ENCODE measurements around the gene C16orf74.

The C16orf74 gene

DNA sequence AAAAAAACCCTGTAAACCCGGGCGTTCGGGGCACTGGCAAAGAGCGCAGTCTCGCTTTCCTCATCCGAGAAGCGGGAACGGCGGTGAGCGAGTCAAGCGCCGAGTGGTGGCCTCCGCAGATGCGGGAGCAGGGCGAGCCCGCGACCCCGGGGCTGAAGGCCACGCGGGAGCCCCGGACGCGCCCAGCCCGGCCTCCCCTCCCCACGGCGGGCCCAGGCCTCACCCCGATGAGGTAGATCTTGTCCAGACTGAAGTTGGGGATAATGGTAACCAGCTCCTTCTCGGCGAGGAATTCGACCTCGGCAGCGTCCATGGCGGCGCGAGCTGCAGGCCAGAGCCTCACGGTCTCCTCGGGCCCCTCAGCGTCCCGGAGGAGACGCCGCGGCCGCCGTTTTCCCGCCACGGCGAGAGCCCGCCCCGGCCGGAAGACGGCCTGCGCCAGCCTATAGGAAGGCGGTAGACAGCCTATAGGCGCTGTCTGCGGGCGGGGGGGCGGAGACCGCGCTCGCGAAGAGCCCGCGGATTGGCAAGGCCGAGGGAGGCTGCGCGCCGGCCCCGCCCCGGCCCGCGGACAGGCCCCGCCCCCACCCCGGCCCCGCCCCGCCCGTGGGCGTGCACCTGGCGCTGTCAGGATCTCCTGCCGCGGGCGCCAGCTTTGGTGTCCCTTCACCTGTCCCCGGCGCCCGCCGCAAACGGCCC is 62.2 kb downstream of the C16orf74 start, which contains the start of gene GINS2:
GINS2 (minus strand) TSS at position 369 of the 699 bp plus-strand sequence; CDS start at position 313, 56 bp downstream.
- H3K27me3 ChIP-seq (ENCODE audit: control insufficient read depth in 1 of 2, insufficient read depth in 2 of 2, low read length in 2 of 2) = no peaks in the 10 kb centered on the region
- peaks cover 6 to 20% of the 10 kb centered on the region in 2 donors for H3K4me1 ChIP-seq (ENCODE audit: control insufficient read depth in 1 of 2, insufficient read depth in 2 of 2, low read length in 2 of 2)
- no peak within 1 kb of the TSS for H3K27ac ChIP-seq (ENCODE audit: low read depth, low read length)
- no peaks in the 10 kb centered on the region for H3K36me3 ChIP-seq (ENCODE audit: control insufficient read depth in 1 of 2, insufficient read depth in 2 of 2, low read length in 2 of 2)
- peak within 1 kb of the TSS; percentile 68 to 74 for H3K4me3 ChIP-seq (ENCODE audit: low read depth in 1 of 2, low read length in 2 of 2)
- peak within 1 kb of the TSS; percentile 19 to 57 for H3K9ac ChIP-seq (ENCODE audit: low read depth in 1 of 2, low read length in 2 of 2)
- H3K9me3 ChIP-seq (ENCODE audit: control insufficient read depth in 1 of 2, low read length in 2 of 2) = no peaks in the 10 kb centered on the region

- H3K27me3 ChIP-seq (ENCODE audit: control insufficient read depth in 1 of 2, insufficient read depth in 2 of 2, low read length in 2 of 2) = no peaks in the 10 kb centered on the region
- H3K9me3 ChIP-seq (ENCODE audit: control insufficient read depth in 1 of 2, low read length in 2 of 2) = no peaks in the 10 kb centered on the region
- peaks cover 6 to 20% of the 10 kb centered on the region in 2 donors for H3K4me1 ChIP-seq (ENCODE audit: control insufficient read depth in 1 of 2, insufficient read depth in 2 of 2, low read length in 2 of 2)
- H3K27ac ChIP-seq (ENCODE audit: low read depth, low read length) = no peak overlapping the region
- peak overlapping the region; percentile 68 to 74 for H3K4me3 ChIP-seq (ENCODE audit: low read depth in 1 of 2, low read length in 2 of 2)
- no peak overlapping the region for H3K9ac ChIP-seq (ENCODE audit: low read depth in 1 of 2, low read length in 2 of 2)
- H3K36me3 ChIP-seq (ENCODE audit: control insufficient read depth in 1 of 2, insufficient read depth in 2 of 2, low read length in 2 of 2) = no peaks in the 10 kb centered on the region
These were observed 63.0 kb downstream of the C16orf74 start for GRCh38 chr16:85687651-85688471.

- Histone ChIP-seq H3K4me1 (ENCODE audit: control insufficient read depth in 1 of 2, insufficient read depth in 2 of 2, low read length in 2 of 2) (peaks cover 6 to 20% of the 10 kb centered on the region in 2 donors), H3K36me3 (ENCODE audit: control insufficient read depth in 1 of 2, insufficient read depth in 2 of 2, low read length in 2 of 2) (no peaks in the 10 kb centered on the region), H3K4me3 (ENCODE audit: low read depth in 1 of 2, low read length in 2 of 2) (peak overlapping the region in 1 of 2 donors; percentile 74), H3K9me3 (ENCODE audit: control insufficient read depth in 1 of 2, low read length in 2 of 2) (no peaks in the 10 kb centered on the region), H3K27ac (ENCODE audit: low read depth, low read length) (no peak overlapping the region), H3K9ac (ENCODE audit: low read depth in 1 of 2, low read length in 2 of 2) (no peak overlapping the region), H3K27me3 (ENCODE audit: control insufficient read depth in 1 of 2, insufficient read depth in 2 of 2, low read length in 2 of 2) (no peaks in the 10 kb centered on the region)
These were observed 63.8 kb downstream of the C16orf74 start for GRCh38 chr16:85686912-85687591.

DNA sequence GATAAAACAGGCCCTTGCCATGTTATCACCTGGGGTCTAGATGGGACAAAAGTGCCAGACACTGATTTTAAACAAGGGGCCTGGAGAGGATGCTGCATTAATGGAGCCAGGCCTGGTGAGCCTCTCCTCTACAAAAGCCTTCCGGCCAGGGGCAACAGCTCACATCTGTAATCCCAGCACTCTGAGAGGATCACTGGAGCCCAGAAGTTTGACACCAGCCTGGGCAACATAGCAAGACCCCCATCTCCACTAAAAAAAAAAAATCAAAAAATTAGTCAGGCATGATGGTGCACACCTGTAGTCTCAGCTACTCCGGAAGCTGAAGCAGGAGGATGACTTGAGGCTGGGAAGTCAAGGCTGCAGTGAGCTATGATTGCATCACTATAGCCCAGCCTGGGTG is 65.6 kb downstream of the C16orf74 start:
- H3K36me3 ChIP-seq (ENCODE audit: control insufficient read depth in 1 of 2, insufficient read depth in 2 of 2, low read length in 2 of 2) = peaks cover 0 to 3% of the 10 kb centered on the region in 2 donors
- no peaks in the 10 kb centered on the region for H3K9me3 ChIP-seq (ENCODE audit: control insufficient read depth in 1 of 2, low read length in 2 of 2)
- no peaks in the 10 kb centered on the region for H3K27me3 ChIP-seq (ENCODE audit: control insufficient read depth in 1 of 2, insufficient read depth in 2 of 2, low read length in 2 of 2)
- H3K4me1 ChIP-seq (ENCODE audit: control insufficient read depth in 1 of 2, insufficient read depth in 2 of 2, low read length in 2 of 2) = peaks cover 17 to 25% of the 10 kb centered on the region in 2 donors
- H3K27ac ChIP-seq (ENCODE audit: low read depth, low read length) = no peak overlapping the region
- no peak overlapping the region for H3K4me3 ChIP-seq (ENCODE audit: low read depth in 1 of 2, low read length in 2 of 2)
- H3K9ac ChIP-seq (ENCODE audit: low read depth in 1 of 2, low read length in 2 of 2) = no peak overlapping the region

DNA sequence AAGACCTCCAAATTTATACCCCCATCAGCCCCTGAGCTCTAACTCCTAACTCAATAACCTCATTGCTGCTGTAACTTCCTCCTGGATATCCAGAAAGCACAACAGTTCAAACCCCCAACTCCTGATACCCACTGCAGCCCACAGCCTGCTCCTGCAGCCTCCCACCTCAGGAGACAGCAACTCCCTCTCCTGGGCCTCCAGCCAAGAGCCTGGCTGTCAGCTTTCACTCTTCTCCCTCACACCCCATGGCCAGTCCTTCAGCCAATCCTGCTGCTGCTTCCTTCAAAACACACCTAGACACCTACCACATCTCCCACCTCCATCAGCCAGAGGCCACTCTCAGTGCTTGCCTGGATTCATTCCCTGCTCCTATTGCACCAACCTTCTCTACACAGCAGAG is 67.5 kb downstream of the C16orf74 start:
- Histone ChIP-seq H3K9ac (ENCODE audit: low read depth in 1 of 2, low read length in 2 of 2) (no peak overlapping the region), H3K27me3 (ENCODE audit: control insufficient read depth in 1 of 2, insufficient read depth in 2 of 2, low read length in 2 of 2) (no peaks in the 10 kb centered on the region), H3K36me3 (ENCODE audit: control insufficient read depth in 1 of 2, insufficient read depth in 2 of 2, low read length in 2 of 2) (peaks cover 0 to 6% of the 10 kb centered on the region in 2 donors), H3K9me3 (ENCODE audit: control insufficient read depth in 1 of 2, low read length in 2 of 2) (no peaks in the 10 kb centered on the region), H3K4me3 (ENCODE audit: low read depth in 1 of 2, low read length in 2 of 2) (no peak overlapping the region), H3K4me1 (ENCODE audit: control insufficient read depth in 1 of 2, insufficient read depth in 2 of 2, low read length in 2 of 2) (peaks cover 21 to 24% of the 10 kb centered on the region in 2 donors), H3K27ac (ENCODE audit: low read depth, low read length) (no peak overlapping the region)

GRCh38 chr16:85682516-85682915 is 68.4 kb downstream of the C16orf74 start:
- H3K27ac ChIP-seq (ENCODE audit: low read depth, low read length) = no peak overlapping the region
- no peak overlapping the region for H3K4me3 ChIP-seq (ENCODE audit: low read depth in 1 of 2, low read length in 2 of 2)
- H3K9me3 ChIP-seq (ENCODE audit: control insufficient read depth in 1 of 2, low read length in 2 of 2) = no peaks in the 10 kb centered on the region
- H3K27me3 ChIP-seq (ENCODE audit: control insufficient read depth in 1 of 2, insufficient read depth in 2 of 2, low read length in 2 of 2) = no peaks in the 10 kb centered on the region
- H3K4me1 ChIP-seq (ENCODE audit: control insufficient read depth in 1 of 2, insufficient read depth in 2 of 2, low read length in 2 of 2) = peaks cover 23 to 24% of the 10 kb centered on the region in 2 donors
- H3K9ac ChIP-seq (ENCODE audit: low read depth in 1 of 2, low read length in 2 of 2) = no peak overlapping the region
- peaks cover under 1 to 14% of the 10 kb centered on the region in 2 donors for H3K36me3 ChIP-seq (ENCODE audit: control insufficient read depth in 1 of 2, insufficient read depth in 2 of 2, low read length in 2 of 2)

- Histone ChIP-seq H3K4me3 (ENCODE audit: low read depth in 1 of 2, low read length in 2 of 2) (no peak overlapping the region), H3K9ac (ENCODE audit: low read depth in 1 of 2, low read length in 2 of 2) (no peak overlapping the region), H3K9me3 (ENCODE audit: control insufficient read depth in 1 of 2, low read length in 2 of 2) (no peaks in the 10 kb centered on the region), H3K4me1 (ENCODE audit: control insufficient read depth in 1 of 2, insufficient read depth in 2 of 2, low read length in 2 of 2) (peaks cover 14 to 18% of the 10 kb centered on the region in 2 donors), H3K27me3 (ENCODE audit: control insufficient read depth in 1 of 2, insufficient read depth in 2 of 2, low read length in 2 of 2) (no peaks in the 10 kb centered on the region), H3K36me3 (ENCODE audit: control insufficient read depth in 1 of 2, insufficient read depth in 2 of 2, low read length in 2 of 2) (peaks cover 4 to 20% of the 10 kb centered on the region in 2 donors), H3K27ac (ENCODE audit: low read depth, low read length) (no peak overlapping the region)
These were observed 69.6 kb downstream of the C16orf74 start for GRCh38 chr16:85681255-85681654.

DNA sequence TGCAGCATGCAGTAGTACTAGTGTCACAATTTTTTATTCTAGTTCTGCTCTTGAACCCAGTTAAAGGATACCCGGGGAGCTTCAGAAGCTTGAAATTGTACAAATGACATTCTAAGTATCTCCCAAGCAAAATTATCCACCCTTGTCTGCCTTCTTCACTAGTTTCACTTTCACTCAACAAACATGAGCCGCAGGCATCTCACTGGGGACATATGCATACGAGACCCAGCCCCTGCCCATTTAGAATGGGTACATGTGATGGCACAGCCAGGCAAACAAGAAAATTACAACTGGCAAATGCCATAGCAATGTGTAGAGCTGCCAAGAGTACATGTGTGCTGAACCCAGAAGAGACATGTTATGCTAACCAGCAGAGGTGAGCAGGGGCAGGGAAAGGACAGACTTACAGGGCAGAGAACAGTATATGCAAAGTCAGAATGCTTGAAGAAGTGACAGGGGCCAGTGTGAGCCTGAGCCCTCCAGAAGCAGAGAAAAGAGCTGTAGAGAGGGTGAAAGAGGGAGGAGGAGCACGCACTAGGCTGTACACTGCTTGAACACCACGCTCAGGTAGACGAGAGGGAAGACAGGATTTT is 70.4 kb downstream of the C16orf74 start:
- peaks cover 14 to 18% of the 10 kb centered on the region in 2 donors for H3K4me1 ChIP-seq (ENCODE audit: control insufficient read depth in 1 of 2, insufficient read depth in 2 of 2, low read length in 2 of 2)
- no peak overlapping the region for H3K9ac ChIP-seq (ENCODE audit: low read depth in 1 of 2, low read length in 2 of 2)
- H3K4me3 ChIP-seq (ENCODE audit: low read depth in 1 of 2, low read length in 2 of 2) = peak overlapping the region in 1 of 2 donors; percentile 30
- no peak overlapping the region for H3K27ac ChIP-seq (ENCODE audit: low read depth, low read length)
- peaks cover 4 to 25% of the 10 kb centered on the region in 2 donors for H3K36me3 ChIP-seq (ENCODE audit: control insufficient read depth in 1 of 2, insufficient read depth in 2 of 2, low read length in 2 of 2)
- no peaks in the 10 kb centered on the region for H3K9me3 ChIP-seq (ENCODE audit: control insufficient read depth in 1 of 2, low read length in 2 of 2)
- H3K27me3 ChIP-seq (ENCODE audit: control insufficient read depth in 1 of 2, insufficient read depth in 2 of 2, low read length in 2 of 2) = no peaks in the 10 kb centered on the region

DNA sequence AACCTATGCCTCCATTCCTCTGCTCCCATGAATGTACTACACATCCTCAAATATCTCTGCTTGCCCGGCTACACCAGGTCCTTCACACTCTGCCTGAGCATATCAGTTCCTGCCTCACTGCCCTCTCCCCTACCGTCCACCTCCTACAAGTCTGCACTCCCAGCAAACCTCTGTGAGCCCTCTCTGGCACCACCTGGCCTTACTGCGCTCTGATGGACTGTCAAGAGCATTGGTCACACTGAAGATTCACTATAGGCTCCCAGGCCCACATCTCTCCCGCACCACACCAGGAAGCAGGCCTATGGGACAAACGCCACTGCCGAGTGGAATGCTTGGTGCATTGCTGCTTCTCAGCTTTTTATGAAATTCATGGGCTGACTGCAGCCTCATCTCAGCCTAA is 71.0 kb downstream of the C16orf74 start:
- peaks cover 9 to 30% of the 10 kb centered on the region in 2 donors for H3K36me3 ChIP-seq (ENCODE audit: control insufficient read depth in 1 of 2, insufficient read depth in 2 of 2, low read length in 2 of 2)
- H3K4me1 ChIP-seq (ENCODE audit: control insufficient read depth in 1 of 2, insufficient read depth in 2 of 2, low read length in 2 of 2) = peaks cover 14 to 18% of the 10 kb centered on the region in 2 donors
- H3K27ac ChIP-seq (ENCODE audit: low read depth, low read length) = no peak overlapping the region
- H3K27me3 ChIP-seq (ENCODE audit: control insufficient read depth in 1 of 2, insufficient read depth in 2 of 2, low read length in 2 of 2) = no peaks in the 10 kb centered on the region
- H3K9ac ChIP-seq (ENCODE audit: low read depth in 1 of 2, low read length in 2 of 2) = no peak overlapping the region
- H3K9me3 ChIP-seq (ENCODE audit: control insufficient read depth in 1 of 2, low read length in 2 of 2) = no peaks in the 10 kb centered on the region
- no peak overlapping the region for H3K4me3 ChIP-seq (ENCODE audit: low read depth in 1 of 2, low read length in 2 of 2)
